Neutrophil (primary cell): Measurements from ENCODE around the gene BOC.

Source experiments
- H3K27ac ChIP-seq: fragments of 200-600 bp; sonication (generic); 2 replicates; pipeline ENCODE4 v1.5.1; 2016; ENCODE audit warnings: mild to moderate bottlenecking, moderate library complexity
- H3K27me3 ChIP-seq: fragments of 200-600 bp; sonication (generic); 2 replicates; pipeline ENCODE4 v1.6.0; 2016; ENCODE audit warnings: mild to moderate bottlenecking
- H3K36me3 ChIP-seq: fragments of 200-600 bp; sonication (generic); 2 replicates; pipeline ENCODE4 v1.5.1; 2017
- H3K4me1 ChIP-seq, 2 experiments: fragments of 200-600 bp in 1 of 2; sonication (generic) in 1 of 2; 1 replicate in 1 of 2; 2 replicates in 1 of 2; pipeline versions ENCODE4 v1.5.1 to v1.6.1; 2013 to 2016; ENCODE audit warnings: low read depth in 1 of 2, low read length in 1 of 2, mild to moderate bottlenecking in 1 of 2, moderate library complexity in 1 of 2; ENCODE audit not compliant: control insufficient read depth in 1 of 2, insufficient read depth in 1 of 2
- H3K4me3 ChIP-seq, 2 experiments: fragments of 200-600 bp in 1 of 2; sonication (generic) in 1 of 2; 1 replicate in 1 of 2; 2 replicates in 1 of 2; pipeline ENCODE4 v1.5.1; 2013 to 2016; ENCODE audit warnings: low read depth in 1 of 2, low read length in 1 of 2, mild to moderate bottlenecking in 1 of 2, moderate library complexity in 1 of 2
- H3K9me3 ChIP-seq: fragments of 200-600 bp; sonication (generic); 2 replicates; pipeline ENCODE4 v1.5.1; 2016
- CTCF ChIP-seq: fragments of 200-600 bp; sonication (generic); IDR thresholded peaks from 2 replicates; pipeline ENCODE4 v1.5.1; 2016; ENCODE audit warnings: antibody characterized with exemption

BOC gene

GRCh38 chr3:113227146-113227545 lies 15.8 kb downstream of the BOC start:
- Histone ChIP-seq H3K27ac (no peak overlapping the region), H3K4me1 (no peaks in the 10 kb centered on the region)
- no peak for TF ChIP-seq CTCF

GRCh38 chr3:113228498-113229286 lies 17.3 kb downstream of the BOC start:
- Histone ChIP-seq H3K4me1 (no peaks in the 10 kb centered on the region), H3K36me3 (no peaks in the 10 kb centered on the region), H3K9me3 (no peaks in the 10 kb centered on the region), H3K27ac (no peak overlapping the region), H3K27me3 (peaks cover 7% of the 10 kb centered on the region), H3K4me3 (no peak overlapping the region)
- no peak for TF ChIP-seq CTCF

More at GRCh38 chr3:113227146-113227545, 15.8 kb downstream of the BOC start:
- H3K27me3 ChIP-seq, result peaks cover 23% of the 10 kb centered on the region
- H3K9me3 ChIP-seq, result no peaks in the 10 kb centered on the region
- no peak overlapping the region for H3K4me3 ChIP-seq
- no peaks in the 10 kb centered on the region for H3K36me3 ChIP-seq

GRCh38 chr3:113231391-113231790 lies 20.0 kb downstream of the BOC start:
- Histone ChIP-seq H3K9me3 (no peaks in the 10 kb centered on the region), H3K27ac (no peak overlapping the region), H3K4me3 (no peak overlapping the region), H3K4me1 (no peaks in the 10 kb centered on the region), H3K27me3 (no peaks in the 10 kb centered on the region), H3K36me3 (no peaks in the 10 kb centered on the region)
- no peak for TF ChIP-seq CTCF

- no peak for TF ChIP-seq CTCF
- Histone ChIP-seq H3K36me3 (no peaks in the 10 kb centered on the region), H3K9me3 (no peaks in the 10 kb centered on the region), H3K4me1 (no peaks in the 10 kb centered on the region), H3K4me3 (no peak overlapping the region), H3K27ac (no peak overlapping the region), H3K27me3 (no peaks in the 10 kb centered on the region)
Observed at GRCh38 chr3:113231827-113232253, 20.5 kb downstream of the BOC start.

GRCh38 chr3:113232342-113232741 lies 21.0 kb downstream of the BOC start:
- Histone ChIP-seq H3K4me1 (no peaks in the 10 kb centered on the region), H3K27me3 (no peaks in the 10 kb centered on the region), H3K9me3 (no peaks in the 10 kb centered on the region), H3K27ac (no peak overlapping the region), H3K4me3 (no peak overlapping the region), H3K36me3 (no peaks in the 10 kb centered on the region)
- no peak for TF ChIP-seq CTCF
